Left ventricle myocardium superior (tissue), 1 donor: ENCODE results near the gene SLC8A1. TPM values are rescaled to one million over a fixed set of nuclear protein-coding genes. Genes with fewer than 3 reads are reported as not detected.

Source experiments
- ATAC-seq: fragments of 200-7000 bp; cut with Tn5 transposase; one replicate; pipeline ENCODE4 v1.9.1; 2020; ENCODE audit warnings: mild to moderate bottlenecking, moderate library complexity
- DNase-seq: peaks from one replicate; pipeline ENCODE4 v3.0.0-alpha.2; 2020
- intact Hi-C: fragments of 100-400 bp; cut with micrococcal nuclease; formaldehyde crosslinking; loops from one replicate; pipeline ENCODE4 v1.11.0; 2022
- total RNA-seq: library from RNA; stranded (reverse); fragmentation: NEBNext Ultra II Directional; extraction: Animal tissue kit (Norgen Biotek cat#: 25700); gene quantifications from one replicate; pipeline ENCODE4 v1.2.1, GENCODE V29; 2021
- donor health status: DM: no; HTN: yes; CAD: no; lungs with severe emphysema.

SLC8A1 gene
- total RNA-seq, 1 donor from 2014 or later, result 1,122 TPM

GRCh38 chr2:40433736-40434135 lies 18.2 kb downstream of the SLC8A1 start:
- ATAC-seq, result peak; percentile 47
- intact Hi-C loops, result no loop called here

GRCh38 chr2:40432921-40433483 lies 18.9 kb downstream of the SLC8A1 start:
- no peak for ATAC-seq
- intact Hi-C loops, result no loop called here

More at GRCh38 chr2:40433736-40434135, 18.2 kb downstream of the SLC8A1 start:
- DNase-seq, result no peak

GRCh38 chr2:40431600-40431955 lies 20.3 kb downstream of the SLC8A1 start:
- peak; percentile 55 for ATAC-seq
- peak; percentile 75 for DNase-seq
- intact Hi-C loops, result no loop called here

More at GRCh38 chr2:40432921-40433483, 18.9 kb downstream of the SLC8A1 start:
- DNase-seq, result no peak

GRCh38 chr2:40430776-40431599 lies 20.9 kb downstream of the SLC8A1 start:
- intact Hi-C loops, result no loop called here
- DNase-seq (no peak), ATAC-seq (peak; percentile 22)

GRCh38 chr2:40428439-40428838 lies 23.5 kb downstream of the SLC8A1 start:
- DNase-seq (no peak), ATAC-seq (no peak)
- intact Hi-C loops, result no loop called here

GRCh38 chr2:40421631-40422297 lies 30.1 kb downstream of the SLC8A1 start:
- intact Hi-C loops, result no loop called here
- DNase-seq (peak; percentile 26), ATAC-seq (peak; percentile 37)

GRCh38 chr2:40420478-40420877 lies 31.4 kb downstream of the SLC8A1 start:
- DNase-seq, result no peak
- ATAC-seq, result peak; percentile 7
- intact Hi-C loops, result no loop called here

GRCh38 chr2:40419364-40419762 lies 32.5 kb downstream of the SLC8A1 start:
- DNase-seq (no peak), ATAC-seq (peak; percentile 36)
- intact Hi-C loops, result no loop called here

GRCh38 chr2:40418614-40419363 lies 33.1 kb downstream of the SLC8A1 start:
- intact Hi-C loops, result no loop called here
- ATAC-seq (peak; percentile 42), DNase-seq (peak; percentile 27)

GRCh38 chr2:40416486-40416885 lies 35.4 kb downstream of the SLC8A1 start:
- ATAC-seq, result no peak

GRCh38 chr2:40415391-40415790 lies 36.5 kb downstream of the SLC8A1 start:
- intact Hi-C loops, result no loop called here
- DNase-seq, result no peak

More at GRCh38 chr2:40416486-40416885, 35.4 kb downstream of the SLC8A1 start:
- no peak for DNase-seq
- intact Hi-C loops, result no loop called here

GRCh38 chr2:40412456-40412855 lies 39.4 kb downstream of the SLC8A1 start:
- intact Hi-C loops, result no loop called here
- no peak for DNase-seq
- ATAC-seq, result no peak

More at GRCh38 chr2:40415391-40415790, 36.5 kb downstream of the SLC8A1 start:
- peak; percentile 5 for ATAC-seq

GRCh38 chr2:40410695-40411094 lies 41.2 kb downstream of the SLC8A1 start:
- ATAC-seq, result no peak
- no peak for DNase-seq
- intact Hi-C loops, result no loop called here

- DNase-seq (no peak), ATAC-seq (peak; percentile 60)
- intact Hi-C loops, result no loop called here
Measured at GRCh38 chr2:40409734-40410133, 42.2 kb downstream of the SLC8A1 start.

- no peak for DNase-seq
- intact Hi-C loops, result no loop called here
- ATAC-seq, result peak; percentile 10
Measured at GRCh38 chr2:40406485-40407289, 45.2 kb downstream of the SLC8A1 start.

- DNase-seq (no peak), ATAC-seq (no peak)
- intact Hi-C loops, result no loop called here
Measured at GRCh38 chr2:40405465-40405864, 46.4 kb downstream of the SLC8A1 start.

GRCh38 chr2:40404517-40404916 lies 47.4 kb downstream of the SLC8A1 start:
- ATAC-seq, result no peak
- intact Hi-C loops, result no loop called here

GRCh38 chr2:40403233-40403836 lies 48.6 kb downstream of the SLC8A1 start:
- ATAC-seq, result peak; percentile 68
- intact Hi-C loops, result no loop called here
- DNase-seq, result no peak

More at GRCh38 chr2:40404517-40404916, 47.4 kb downstream of the SLC8A1 start:
- no peak for DNase-seq
